Tibial nerve (tissue), 4 donors: ENCODE results near the gene SCGB3A1. TPM values are rescaled to one million over a fixed set of nuclear protein-coding genes. Genes with fewer than 3 reads are reported as not detected.

ENCODE experiments used
- DNase-seq, 2 donors: peaks; one replicate each; pipeline ENCODE4 v3.0.0-alpha.2; 2019; ENCODE audit warnings: low spot score in 2 of 2
- H3K27ac ChIP-seq, 4 donors: fragments of 200-600 bp; sonication (generic) in 3 of 4; one replicate each; pipeline ENCODE4 v1.5.1; 2017 to 2019; ENCODE audit warnings: mild to moderate bottlenecking in 1 of 4
- H3K27me3 ChIP-seq, 2 donors: fragments of 200-600 bp; sonication (generic) in 1 of 2; one replicate each; pipeline versions ENCODE4 v1.5.1 to v1.6.0; 2017 to 2019
- H3K36me3 ChIP-seq, 3 donors: fragments of 200-600 bp; sonication (generic); one replicate each; pipeline ENCODE4 v1.5.1; 2018 to 2019
- H3K4me1 ChIP-seq, 4 donors: fragments of 200-600 bp; sonication (generic) in 3 of 4; one replicate each; pipeline ENCODE4 v1.5.1; 2017 to 2019
- H3K4me3 ChIP-seq, 4 donors: fragments of 200-600 bp; sonication (generic) in 3 of 4; one replicate each; pipeline ENCODE4 v1.5.1; 2017 to 2019; ENCODE audit warnings: mild to moderate bottlenecking in 1 of 4, moderate library complexity in 1 of 4
- H3K9me3 ChIP-seq, 4 donors: fragments of 200-600 bp; sonication (generic) in 3 of 4; one replicate each; pipeline ENCODE4 v1.5.1; 2017 to 2019
- CTCF ChIP-seq, 5 experiments: fragments of 200-600 bp in 3 of 5; fragments of 450-650 bp in 2 of 5; sonication (generic) in 3 of 5; IDR thresholded peaks; one replicate each; pipeline ENCODE4 v1.5.1; 2016 to 2019; ENCODE audit warnings: antibody characterized with exemption in 5 of 5, mild to moderate bottlenecking in 3 of 5, moderate library complexity in 2 of 5
- EP300 ChIP-seq, 2 donors: sonication (generic); formaldehyde crosslinking; IDR thresholded peaks; one replicate each; pipeline ENCODE4 v1.6.1; 2017; ENCODE audit warnings: antibody characterized with exemption in 2 of 2, mild to moderate bottlenecking in 1 of 2
- POLR2A ChIP-seq, 2 donors: fragments of 450-650 bp; IDR thresholded peaks; one replicate each; pipeline ENCODE4 v1.6.1; 2017; ENCODE audit warnings: antibody characterized with exemption in 2 of 2, mild to moderate bottlenecking in 2 of 2, moderate library complexity in 2 of 2
- WGBS, 2 donors: methylation state at CpG; one replicate each; pipeline ENCODE4 v1.1.5; 2018; 5-methylcytosine and 5-hydroxymethylcytosine counted together
- total RNA-seq, 4 donors: library from RNA; depleted of rRNA; stranded (reverse); fragments of >200 nt; gene quantifications; one replicate each; pipeline ENCODE4 v1.1.0, GENCODE V29; 2016

Gene SCGB3A1
- total RNA-seq, 4 donors from 2014 or later: not detected

GRCh38 chr5:180601591-180602480 is 10.5 kb upstream of the SCGB3A1 start:
- no peak for DNase-seq
- no peaks in the 10 kb centered on the region for H3K9me3 ChIP-seq

GRCh38 chr5:180600554-180601041 is 9.3 kb upstream of the SCGB3A1 start:
- Histone ChIP-seq H3K4me3 (no peak overlapping the region), H3K9me3 (no peaks in the 10 kb centered on the region), H3K36me3 (no peaks in the 10 kb centered on the region), H3K4me1 (no peaks in the 10 kb centered on the region), H3K27ac (no peak overlapping the region), H3K27me3 (no peaks in the 10 kb centered on the region)
- DNase-seq: no peak
- 83 to 91% methylated on average over 9 to 12 of the region's 12 CpGs for WGBS, 2 donors
- no peak for TF ChIP-seq POLR2A (IDR thresholded peaks at IDR 0.05)
- no peak for TF ChIP-seq EP300 (IDR thresholded peaks at IDR 0.05)
- no peak for TF ChIP-seq CTCF (IDR thresholded peaks at IDR 0.05)

More at GRCh38 chr5:180601591-180602480, 10.5 kb upstream of the SCGB3A1 start:
- no peaks in the 10 kb centered on the region for H3K4me1 ChIP-seq
- H3K27ac ChIP-seq: no peak overlapping the region
- H3K36me3 ChIP-seq: no peaks in the 10 kb centered on the region
- H3K27me3 ChIP-seq: no peaks in the 10 kb centered on the region
- no peak overlapping the region for H3K4me3 ChIP-seq
- 80 to 83% methylated on average over 34 to 36 of the region's 36 CpGs for WGBS, 2 donors
- TF ChIP-seq EP300 (IDR thresholded peaks at IDR 0.05) (no peak), CTCF (IDR thresholded peaks at IDR 0.05) (no peak), POLR2A (IDR thresholded peaks at IDR 0.05) (no peak)

GRCh38 chr5:180599981-180600553 is 8.8 kb upstream of the SCGB3A1 start:
- no peaks in the 10 kb centered on the region for H3K36me3 ChIP-seq
- no peak for DNase-seq
- whole genome bisulfite sequencing, 2 donors: 76% methylated on average over 16 of the region's 16 CpGs
- no peaks in the 10 kb centered on the region for H3K9me3 ChIP-seq
- TF ChIP-seq CTCF (IDR thresholded peaks at IDR 0.05): no peak
- no peak for TF ChIP-seq EP300 (IDR thresholded peaks at IDR 0.05)
- no peak for TF ChIP-seq POLR2A (IDR thresholded peaks at IDR 0.05)
- no peaks in the 10 kb centered on the region for H3K4me1 ChIP-seq
- no peak overlapping the region for H3K4me3 ChIP-seq
- no peak overlapping the region for H3K27ac ChIP-seq
- no peaks in the 10 kb centered on the region for H3K27me3 ChIP-seq

DNA sequence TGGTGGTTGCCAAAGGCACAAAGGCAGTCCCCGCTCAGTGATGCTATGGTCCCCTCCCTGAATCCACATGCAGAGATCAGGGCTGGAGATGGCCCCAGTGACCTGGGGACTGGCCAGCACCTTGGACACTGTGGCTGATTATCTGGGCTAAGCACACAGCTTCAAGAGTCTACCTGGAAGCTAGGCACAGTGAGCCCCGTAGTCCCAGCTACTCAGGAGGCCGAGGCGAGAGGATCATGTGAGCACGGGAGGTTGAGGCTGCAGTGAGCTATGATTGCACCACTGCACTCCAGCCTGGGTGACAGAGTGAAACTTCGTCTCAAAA is 8.3 kb upstream of the SCGB3A1 start:
- TF ChIP-seq EP300 (IDR thresholded peaks at IDR 0.05) (no peak), CTCF (IDR thresholded peaks at IDR 0.05) (no peak), POLR2A (IDR thresholded peaks at IDR 0.05) (no peak)
- no peaks in the 10 kb centered on the region for H3K4me1 ChIP-seq
- H3K27me3 ChIP-seq: no peaks in the 10 kb centered on the region
- 91 to 92% methylated on average over 6 of the region's 6 CpGs for WGBS, 2 donors
- no peak overlapping the region for H3K27ac ChIP-seq
- no peak for DNase-seq
- no peaks in the 10 kb centered on the region for H3K36me3 ChIP-seq
- no peak overlapping the region for H3K4me3 ChIP-seq
- H3K9me3 ChIP-seq: no peaks in the 10 kb centered on the region
